Stimulated activated effector memory CD8-positive, alpha-beta T cell treated with anti-CD3 and anti-CD28 coated beads, Interleukin-12 subunit alpha, Interleukin-12 subunit beta, amount 100 ng/mL, for 72 hours (primary cell): Measurements from ENCODE around the gene NGFR.

Experiments
- ATAC-seq: fragments of 150-1000 bp; cut with Tn5 transposase; 2 replicates; pipeline ENCODE4 v1.10.0; 2021
- DNase-seq, 2 donors: peaks; one replicate each; pipeline ENCODE4 v3.0.0; 2021 to 2022; ENCODE audit warnings: low spot score in 2 of 2
- H3K27ac Mint-ChIP-seq: one replicate; pipeline ENCODE4 v1.8.0; 2022; ENCODE audit warnings: mild to moderate bottlenecking, mixed read lengths
- H3K36me3 Mint-ChIP-seq: one replicate; pipeline ENCODE4 v1.8.0; 2022; ENCODE audit warnings: mild to moderate bottlenecking, mixed read lengths
- H3K4me1 Mint-ChIP-seq: one replicate; pipeline ENCODE4 v1.8.0; 2022; ENCODE audit warnings: mixed read lengths
- H3K4me3 Mint-ChIP-seq: one replicate; pipeline ENCODE4 v1.8.0; 2022; ENCODE audit warnings: mild to moderate bottlenecking, mixed read lengths
- H3K9me3 Mint-ChIP-seq: one replicate; pipeline ENCODE4 v1.8.0; 2022; ENCODE audit warnings: mixed read lengths

NGFR gene

DNA sequence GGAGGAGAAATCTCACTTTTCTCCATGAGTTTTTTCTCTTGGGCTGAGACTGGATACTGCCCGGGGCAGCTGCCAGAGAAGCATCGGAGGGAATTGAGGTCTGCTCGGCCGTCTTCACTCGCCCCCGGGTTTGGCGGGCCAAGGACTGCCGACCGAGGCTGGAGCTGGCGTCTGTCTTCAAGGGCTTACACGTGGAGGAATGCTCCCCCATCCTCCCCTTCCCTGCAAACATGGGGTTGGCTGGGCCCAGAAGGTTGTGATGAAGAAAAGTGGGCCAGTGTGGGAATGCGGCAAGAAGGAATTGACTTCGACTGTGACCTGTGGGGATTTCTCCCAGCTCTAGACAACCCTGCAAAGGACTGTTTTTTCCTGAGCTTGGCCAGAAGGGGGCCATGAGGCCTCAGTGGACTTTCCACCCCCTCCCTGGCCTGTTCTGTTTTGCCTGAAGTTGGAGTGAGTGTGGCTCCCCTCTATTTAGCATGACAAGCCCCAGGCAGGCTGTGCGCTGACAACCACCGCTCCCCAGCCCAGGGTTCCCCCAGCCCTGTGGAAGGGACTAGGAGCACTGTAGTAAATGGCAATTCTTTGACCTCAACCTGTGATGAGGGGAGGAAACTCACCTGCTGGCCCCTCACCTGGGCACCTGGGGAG, 19.1 kb downstream of the NGFR start:
- peak overlapping the region; percentile 72 for H3K27ac Mint-ChIP-seq
- no peaks in the 10 kb centered on the region for H3K36me3 Mint-ChIP-seq
- DNase-seq (no peak), ATAC-seq (no peak)
- no peaks in the 10 kb centered on the region for H3K9me3 Mint-ChIP-seq
- no peaks in the 10 kb centered on the region for H3K4me1 Mint-ChIP-seq
- no peak overlapping the region for H3K4me3 Mint-ChIP-seq

- DNase-seq (no peak), ATAC-seq (peak; percentile 5)
- Mint-ChIP-seq H3K36me3 (no peaks in the 10 kb centered on the region), H3K27ac (peak overlapping the region; percentile 72), H3K4me1 (no peaks in the 10 kb centered on the region), H3K4me3 (no peak overlapping the region), H3K9me3 (no peaks in the 10 kb centered on the region)
Observed at GRCh38 chr17:49515196-49515770, 20.2 kb downstream of the NGFR start.

DNA sequence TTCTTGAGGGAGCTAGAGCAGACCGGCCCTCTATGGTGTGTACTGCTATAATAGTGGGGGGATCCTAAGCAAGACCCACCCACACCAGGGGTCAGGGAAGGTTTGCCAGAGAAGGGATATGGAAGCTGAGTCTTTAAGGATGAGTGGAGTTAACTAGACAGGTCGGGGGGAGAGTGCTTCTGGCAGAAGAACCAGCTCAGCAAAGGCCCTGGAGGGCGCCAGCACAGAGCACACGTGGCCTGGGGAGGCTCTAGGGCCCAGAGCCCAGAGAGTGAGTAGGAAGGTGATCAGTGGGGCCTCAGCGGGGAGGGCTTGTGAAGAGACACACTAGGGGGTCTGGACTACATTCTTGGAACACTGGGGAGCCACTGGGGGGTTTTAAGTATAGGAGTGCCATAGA, 21.1 kb downstream of the NGFR start:
- no peaks in the 10 kb centered on the region for H3K4me1 Mint-ChIP-seq
- no peaks in the 10 kb centered on the region for H3K9me3 Mint-ChIP-seq
- H3K36me3 Mint-ChIP-seq: no peaks in the 10 kb centered on the region
- H3K27ac Mint-ChIP-seq: peak overlapping the region; percentile 72
- DNase-seq (no peak), ATAC-seq (no peak)
- H3K4me3 Mint-ChIP-seq: no peak overlapping the region

GRCh38 chr17:49518346-49519078, 23.4 kb downstream of the NGFR start:
- Mint-ChIP-seq H3K27ac (no peak overlapping the region), H3K9me3 (no peaks in the 10 kb centered on the region), H3K4me1 (peaks cover 3% of the 10 kb centered on the region), H3K36me3 (no peaks in the 10 kb centered on the region), H3K4me3 (no peak overlapping the region)
- DNase-seq: no peak
- ATAC-seq: no peak

- H3K36me3 Mint-ChIP-seq: no peaks in the 10 kb centered on the region
- peaks cover 6% of the 10 kb centered on the region for H3K4me1 Mint-ChIP-seq
- H3K9me3 Mint-ChIP-seq: no peaks in the 10 kb centered on the region
- DNase-seq (no peak), ATAC-seq (no peak)
- H3K4me3 Mint-ChIP-seq: no peak overlapping the region
- H3K27ac Mint-ChIP-seq: no peak overlapping the region
Observed at GRCh38 chr17:49519781-49520180, 24.7 kb downstream of the NGFR start.

GRCh38 chr17:49520386-49521087, 25.4 kb downstream of the NGFR start:
- Mint-ChIP-seq H3K27ac (peak overlapping the region; percentile 13), H3K36me3 (no peaks in the 10 kb centered on the region), H3K4me1 (peaks cover 6% of the 10 kb centered on the region), H3K9me3 (no peaks in the 10 kb centered on the region), H3K4me3 (no peak overlapping the region)
- DNase-seq: no peak
- ATAC-seq: no peak

GRCh38 chr17:49521088-49521450, 26.0 kb downstream of the NGFR start:
- DNase-seq: no peak
- Mint-ChIP-seq H3K27ac (no peak overlapping the region), H3K4me1 (peaks cover 6% of the 10 kb centered on the region), H3K9me3 (no peaks in the 10 kb centered on the region), H3K36me3 (no peaks in the 10 kb centered on the region), H3K4me3 (no peak overlapping the region)
- ATAC-seq: no peak

GRCh38 chr17:49521471-49522356, 26.6 kb downstream of the NGFR start:
- ATAC-seq (no peak), DNase-seq (no peak)
- H3K36me3 Mint-ChIP-seq: no peaks in the 10 kb centered on the region
- peaks cover 6% of the 10 kb centered on the region for H3K4me1 Mint-ChIP-seq
- H3K27ac Mint-ChIP-seq: no peak overlapping the region
- no peak overlapping the region for H3K4me3 Mint-ChIP-seq
- H3K9me3 Mint-ChIP-seq: no peaks in the 10 kb centered on the region

- no peak overlapping the region for H3K4me3 Mint-ChIP-seq
- H3K9me3 Mint-ChIP-seq: no peaks in the 10 kb centered on the region
- no peak overlapping the region for H3K27ac Mint-ChIP-seq
- no peaks in the 10 kb centered on the region for H3K36me3 Mint-ChIP-seq
- DNase-seq: no peak
- H3K4me1 Mint-ChIP-seq: peaks cover 6% of the 10 kb centered on the region
- no peak for ATAC-seq
Observed at GRCh38 chr17:49522357-49522890, 27.3 kb downstream of the NGFR start.

DNA sequence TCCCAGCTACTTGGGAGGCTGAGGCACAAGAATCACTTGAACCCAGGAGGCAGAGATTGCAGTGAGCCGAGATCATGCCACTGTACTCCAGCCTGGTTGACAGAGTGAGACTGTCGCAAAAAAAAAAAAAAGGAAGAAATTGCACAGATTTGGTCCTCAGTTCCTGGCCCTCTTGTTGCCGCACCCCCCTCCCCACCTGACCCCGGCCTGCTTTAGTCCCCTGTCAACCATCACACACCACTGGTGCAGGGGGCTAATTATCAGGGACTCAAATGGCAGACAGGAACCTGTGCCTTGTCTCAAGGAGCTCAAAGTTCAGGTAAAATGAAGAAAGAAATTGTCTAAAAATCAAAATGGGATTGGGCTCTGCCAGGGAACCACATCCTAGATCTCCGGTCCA, 28.1 kb downstream of the NGFR start:
- no peaks in the 10 kb centered on the region for H3K36me3 Mint-ChIP-seq
- H3K27ac Mint-ChIP-seq: no peak overlapping the region
- no peaks in the 10 kb centered on the region for H3K9me3 Mint-ChIP-seq
- ATAC-seq (no peak), DNase-seq (no peak)
- peaks cover 6% of the 10 kb centered on the region for H3K4me1 Mint-ChIP-seq
- H3K4me3 Mint-ChIP-seq: no peak overlapping the region

GRCh38 chr17:49523706-49524472, 28.8 kb downstream of the NGFR start:
- H3K36me3 Mint-ChIP-seq: no peaks in the 10 kb centered on the region
- no peak for DNase-seq
- peak; percentile 91 for ATAC-seq
- H3K27ac Mint-ChIP-seq: no peak overlapping the region
- no peaks in the 10 kb centered on the region for H3K9me3 Mint-ChIP-seq
- peaks cover 6% of the 10 kb centered on the region for H3K4me1 Mint-ChIP-seq
- no peak overlapping the region for H3K4me3 Mint-ChIP-seq

DNA sequence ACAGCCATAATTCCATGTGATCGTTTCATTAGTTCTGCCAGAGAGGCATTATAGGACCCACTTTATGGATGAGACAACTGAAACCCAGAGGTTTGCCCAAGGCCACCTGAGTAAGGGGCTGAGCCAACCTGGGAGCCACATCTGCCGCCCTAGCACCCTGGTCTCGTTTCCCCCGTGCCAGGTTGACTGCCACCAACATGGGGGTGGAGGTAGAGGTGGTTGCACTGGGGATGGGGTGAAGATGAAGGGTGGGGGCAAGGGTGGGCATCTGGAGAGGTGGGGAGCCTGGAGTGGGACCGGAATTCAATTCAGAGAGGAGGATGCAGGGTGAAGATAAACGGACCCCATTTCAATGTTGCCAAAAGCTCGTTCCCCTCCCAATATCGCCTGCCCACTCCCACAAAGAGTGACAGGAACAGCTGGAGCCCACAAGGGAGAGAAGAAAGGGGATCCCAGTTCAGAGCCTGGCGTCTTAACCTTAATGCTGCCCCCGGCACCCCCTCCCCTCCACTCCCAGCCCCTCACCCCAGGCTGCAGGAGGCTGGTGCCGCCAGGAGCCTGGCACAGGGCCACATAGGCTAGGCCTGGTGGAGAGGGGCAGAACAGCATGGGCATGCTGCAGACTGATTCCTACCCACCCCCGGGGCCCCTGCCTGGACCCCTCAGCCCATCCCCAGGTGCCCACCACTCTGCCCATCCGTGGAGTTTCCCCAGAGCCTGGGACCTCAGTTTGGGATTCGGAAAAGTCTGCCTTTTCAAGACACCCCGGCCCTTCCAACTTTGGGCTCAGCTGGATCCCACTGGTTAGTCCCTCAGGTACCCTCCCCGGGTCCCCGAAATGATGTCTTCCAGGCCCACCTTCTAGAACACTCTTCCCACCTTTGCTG, 29.6 kb downstream of the NGFR start:
- Mint-ChIP-seq H3K4me1 (peaks cover 6% of the 10 kb centered on the region), H3K4me3 (no peak overlapping the region), H3K9me3 (no peaks in the 10 kb centered on the region), H3K27ac (no peak overlapping the region), H3K36me3 (no peaks in the 10 kb centered on the region)
- ATAC-seq: no peak
- no peak for DNase-seq
